ENCODE measurements around the gene ESRRA. TPM values are rescaled to one million over a fixed set of nuclear protein-coding genes. Genes with fewer than 3 reads are reported as not detected.
"Not testable (repeated sequence)": the region's sequence is repeated elsewhere in the genome, so short reads cannot be mapped to it uniquely, and the experiment has no call there.

ESRRA gene
- total RNA-seq, 2 experiments from 2014 or later: 10.9 to 12.0 TPM

DNA sequence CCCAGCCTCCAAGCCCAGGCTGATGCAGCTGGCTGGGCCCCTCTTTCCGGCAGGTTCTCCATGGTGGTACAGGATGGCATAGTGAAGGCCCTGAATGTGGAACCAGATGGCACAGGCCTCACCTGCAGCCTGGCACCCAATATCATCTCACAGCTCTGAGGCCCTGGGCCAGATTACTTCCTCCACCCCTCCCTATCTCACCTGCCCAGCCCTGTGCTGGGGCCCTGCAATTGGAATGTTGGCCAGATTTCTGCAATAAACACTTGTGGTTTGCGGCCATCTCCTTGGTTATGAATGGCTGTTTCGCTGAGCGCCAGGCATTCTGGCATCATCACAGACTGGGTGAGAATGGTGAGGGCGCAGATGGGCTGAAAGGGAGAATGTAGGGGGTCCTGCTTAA lies 16.2 kb downstream of the ESRRA start:
- no peak for ATAC-seq (ENCODE audit: poor library complexity)
- no peaks in the 10 kb centered on the region for H3K9me3 ChIP-seq (ENCODE audit: control insufficient read depth in 1 of 2, insufficient read depth in 1 of 2, low read length in 2 of 2)
- intact Hi-C loops (cut with DNase I, micrococcal nuclease): no loop called here
- Mint-ChIP-seq H3K4me3 (peak overlapping the region; percentile 62), H3K9me3 (no peaks in the 10 kb centered on the region), H3K36me3 (ENCODE audit: low read depth) (peaks cover 45% of the 10 kb centered on the region), H3K27me3 (no peaks in the 10 kb centered on the region), H3K4me1 (ENCODE audit: low read depth) (peaks cover 36% of the 10 kb centered on the region), H3K27ac (peak overlapping the region; percentile 98)
- no peak overlapping the region for H3K27ac ChIP-seq (ENCODE audit: low read depth in 1 of 2, low read length in 2 of 2)
- no peak overlapping the region for H3K4me3 ChIP-seq (ENCODE audit: low read length)
- peaks cover 27% of the 10 kb centered on the region for H3K4me1 ChIP-seq (ENCODE audit: insufficient read depth, low read length)
- peak in 1 of 14 experiments; percentile 11 for DNase-seq
- TF ChIP-seq, protein P1, sequence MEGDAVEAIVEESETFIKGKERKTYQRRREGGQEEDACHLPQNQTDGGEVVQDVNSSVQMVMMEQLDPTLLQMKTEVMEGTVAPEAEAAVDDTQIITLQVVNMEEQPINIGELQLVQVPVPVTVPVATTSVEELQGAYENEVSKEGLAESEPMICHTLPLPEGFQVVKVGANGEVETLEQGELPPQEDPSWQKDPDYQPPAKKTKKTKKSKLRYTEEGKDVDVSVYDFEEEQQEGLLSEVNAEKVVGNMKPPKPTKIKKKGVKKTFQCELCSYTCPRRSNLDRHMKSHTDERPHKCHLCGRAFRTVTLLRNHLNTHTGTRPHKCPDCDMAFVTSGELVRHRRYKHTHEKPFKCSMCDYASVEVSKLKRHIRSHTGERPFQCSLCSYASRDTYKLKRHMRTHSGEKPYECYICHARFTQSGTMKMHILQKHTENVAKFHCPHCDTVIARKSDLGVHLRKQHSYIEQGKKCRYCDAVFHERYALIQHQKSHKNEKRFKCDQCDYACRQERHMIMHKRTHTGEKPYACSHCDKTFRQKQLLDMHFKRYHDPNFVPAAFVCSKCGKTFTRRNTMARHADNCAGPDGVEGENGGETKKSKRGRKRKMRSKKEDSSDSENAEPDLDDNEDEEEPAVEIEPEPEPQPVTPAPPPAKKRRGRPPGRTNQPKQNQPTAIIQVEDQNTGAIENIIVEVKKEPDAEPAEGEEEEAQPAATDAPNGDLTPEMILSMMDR (IDR thresholded peaks at IDR 0.05): no peak
- peaks cover 18% of the 10 kb centered on the region for H3K36me3 ChIP-seq (ENCODE audit: insufficient read depth, low read length)
- ChIA-PET POLR2A (no interaction called here), CTCF (no interaction called here)
- no peaks in the 10 kb centered on the region for H3K27me3 ChIP-seq (ENCODE audit: control insufficient read depth in 1 of 2, insufficient read depth in 2 of 2, low read length in 2 of 2)

DNA sequence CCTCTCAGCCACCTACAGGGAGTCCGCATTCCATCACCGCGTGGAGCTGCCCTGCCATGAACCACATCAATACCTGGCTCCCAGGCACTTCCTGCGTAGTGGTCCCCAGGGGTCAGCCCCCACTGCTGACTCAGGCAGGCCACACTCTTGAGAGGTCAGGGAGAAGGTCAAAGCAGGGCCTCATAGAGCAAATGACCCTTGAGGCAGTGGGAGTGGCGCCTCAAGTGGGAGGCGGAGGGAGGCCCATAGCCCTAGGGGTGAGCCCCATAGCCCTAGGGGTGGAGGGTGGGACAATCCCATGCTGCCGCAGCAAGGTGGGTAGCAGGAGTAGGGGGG lies 17.6 kb downstream of the ESRRA start:
- Histone ChIP-seq H3K27ac (ENCODE audit: low read depth in 1 of 2, low read length in 2 of 2) (no peak overlapping the region), H3K9me3 (ENCODE audit: control insufficient read depth in 1 of 2, insufficient read depth in 1 of 2, low read length in 2 of 2) (no peaks in the 10 kb centered on the region), H3K4me3 (ENCODE audit: low read length) (no peak overlapping the region), H3K36me3 (ENCODE audit: insufficient read depth, low read length) (peaks cover 18% of the 10 kb centered on the region), H3K4me1 (ENCODE audit: insufficient read depth, low read length) (peaks cover 17% of the 10 kb centered on the region), H3K27me3 (ENCODE audit: control insufficient read depth in 1 of 2, insufficient read depth in 2 of 2, low read length in 2 of 2) (no peaks in the 10 kb centered on the region)
- Mint-ChIP-seq H3K36me3 (ENCODE audit: low read depth) (peaks cover 31% of the 10 kb centered on the region), H3K27ac (no peak overlapping the region), H3K4me3 (no peak overlapping the region), H3K4me1 (ENCODE audit: low read depth) (peaks cover 23% of the 10 kb centered on the region), H3K27me3 (no peaks in the 10 kb centered on the region), H3K9me3 (no peaks in the 10 kb centered on the region)
- ChIA-PET POLR2A (no interaction called here), CTCF (no interaction called here)
- TF ChIP-seq, protein P1 (IDR thresholded peaks at IDR 0.05): no peak
- no peak for ATAC-seq (ENCODE audit: poor library complexity)
- DNase-seq: peak in 1 of 14 experiments; percentile 19
- intact Hi-C loops (cut with DNase I, micrococcal nuclease): no loop called here

DNA sequence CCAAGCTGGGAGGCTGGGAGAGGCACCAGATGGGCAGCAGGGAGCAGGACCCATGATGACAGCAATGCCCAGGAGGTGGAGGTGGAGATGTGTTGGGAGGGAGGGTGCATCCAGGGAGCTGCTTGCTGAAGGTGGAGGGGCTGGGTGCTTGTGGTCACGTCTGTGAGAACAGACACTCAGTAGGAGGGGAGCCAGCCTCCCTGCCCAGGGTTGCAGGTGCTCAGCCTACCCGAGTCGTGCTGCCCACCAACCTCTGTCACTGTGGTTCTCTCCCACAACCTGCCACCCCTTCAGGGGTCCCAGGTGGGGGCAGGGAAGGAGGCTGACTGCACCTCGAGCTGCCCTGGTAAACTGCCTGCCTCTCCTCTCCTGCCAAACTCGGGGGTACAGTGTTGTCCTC lies 18.0 kb downstream of the ESRRA start:
- Mint-ChIP-seq H3K4me1 (ENCODE audit: low read depth) (peaks cover 19% of the 10 kb centered on the region), H3K27ac (no peak overlapping the region), H3K4me3 (no peak overlapping the region), H3K36me3 (ENCODE audit: low read depth) (peaks cover 27% of the 10 kb centered on the region), H3K9me3 (no peaks in the 10 kb centered on the region), H3K27me3 (no peaks in the 10 kb centered on the region)
- ChIA-PET POLR2A (no interaction called here), CTCF (no interaction called here)
- peaks cover 13% of the 10 kb centered on the region for H3K4me1 ChIP-seq (ENCODE audit: insufficient read depth, low read length)
- no peak overlapping the region for H3K4me3 ChIP-seq (ENCODE audit: low read length)
- H3K36me3 ChIP-seq (ENCODE audit: insufficient read depth, low read length): peaks cover 18% of the 10 kb centered on the region
- DNase-seq (peak in 1 of 14 experiments; percentile 17), ATAC-seq (ENCODE audit: poor library complexity) (no peak)
- H3K27me3 ChIP-seq (ENCODE audit: control insufficient read depth in 1 of 2, insufficient read depth in 2 of 2, low read length in 2 of 2): no peaks in the 10 kb centered on the region
- intact Hi-C loops (cut with DNase I, micrococcal nuclease): no loop called here
- no peaks in the 10 kb centered on the region for H3K9me3 ChIP-seq (ENCODE audit: control insufficient read depth in 1 of 2, insufficient read depth in 1 of 2, low read length in 2 of 2)
- H3K27ac ChIP-seq (ENCODE audit: low read depth in 1 of 2, low read length in 2 of 2): no peak overlapping the region
- TF ChIP-seq, protein P1 (IDR thresholded peaks at IDR 0.05): no peak

DNA sequence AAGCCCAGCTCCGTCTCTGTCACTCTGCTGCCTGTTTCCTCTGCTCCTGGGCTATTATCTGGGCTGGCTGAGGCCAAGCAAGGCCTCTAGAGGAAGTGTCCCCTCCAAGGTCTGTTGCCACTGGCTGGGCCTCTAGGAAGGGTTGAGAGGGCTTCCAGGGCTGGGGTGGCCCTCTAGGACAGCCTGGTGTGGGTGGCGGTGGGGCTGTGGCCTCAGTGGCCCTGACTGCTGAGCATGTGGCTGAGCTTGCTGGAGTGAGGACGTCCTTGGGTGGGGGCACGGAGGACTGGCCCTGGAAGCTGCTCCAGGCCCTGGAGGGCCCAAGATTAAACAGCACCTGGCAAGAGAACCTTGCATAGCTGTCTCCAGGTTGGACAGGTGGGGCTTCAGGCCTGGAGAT lies 18.7 kb downstream of the ESRRA start:
- H3K4me3 ChIP-seq (ENCODE audit: low read length); H3K4me1 ChIP-seq (ENCODE audit: insufficient read depth, low read length); H3K27ac ChIP-seq (ENCODE audit: low read depth in 1 of 2, low read length in 2 of 2); ATAC-seq (ENCODE audit: poor library complexity); H3K9me3 ChIP-seq (ENCODE audit: control insufficient read depth in 1 of 2, insufficient read depth in 1 of 2, low read length in 2 of 2); intact Hi-C loops (cut with DNase I, micrococcal nuclease); DNase-seq; POLR2A ChIA-PET; H3K27me3 ChIP-seq (ENCODE audit: control insufficient read depth in 1 of 2, insufficient read depth in 2 of 2, low read length in 2 of 2); H3K9me3 Mint-ChIP-seq; H3K4me3 Mint-ChIP-seq; H3K27me3 Mint-ChIP-seq; H3K27ac Mint-ChIP-seq: not testable (repeated sequence)
- CTCF ChIA-PET: interaction anchor here (0.6 kb wide), 1 partner anchor 136 kb away, joined by 3 read pairs; no protein-coding TSS in a partner anchor
- Mint-ChIP-seq H3K36me3 (ENCODE audit: low read depth) (peaks cover 23% of the 10 kb centered on the region), H3K4me1 (ENCODE audit: low read depth) (peaks cover 16% of the 10 kb centered on the region)
- H3K36me3 ChIP-seq (ENCODE audit: insufficient read depth, low read length): peaks cover 18% of the 10 kb centered on the region
